NCI-H82 treated with DMSO at 0.1 percent for 48 hours (cell line): ENCODE measurements around the gene BAZ1B.
"Not testable (repeated sequence)": the region's sequence is repeated elsewhere in the genome, so short reads cannot be mapped to it uniquely, and the experiment has no call there.

Experiments used
- DNase-seq: peaks from one replicate; lab custom pipeline; 2025; ENCODE audit not compliant: unreplicated experiment; lab: John Stamatoyannopoulos, UW

BAZ1B gene

GRCh38 chr7:73448609-73449008 lies 73.5 kb downstream of the BAZ1B start:
- no peak for DNase-seq

GRCh38 chr7:73447121-73447733 lies 74.9 kb downstream of the BAZ1B start:
- no peak for DNase-seq

- DNase-seq: no peak
Measured at GRCh38 chr7:73446682-73447081, 75.4 kb downstream of the BAZ1B start.

- DNase-seq: no peak
Measured at GRCh38 chr7:73443548-73444255, 78.4 kb downstream of the BAZ1B start.

- DNase-seq: no peak
Measured at GRCh38 chr7:73442903-73443500, 79.1 kb downstream of the BAZ1B start.

GRCh38 chr7:73442222-73442902 lies 79.7 kb downstream of the BAZ1B start:
- DNase-seq: no peak

- DNase-seq: no peak
Measured at GRCh38 chr7:73439410-73439704, 82.7 kb downstream of the BAZ1B start.

- DNase-seq: no peak
Measured at GRCh38 chr7:73438547-73439409, 83.3 kb downstream of the BAZ1B start.

GRCh38 chr7:73437621-73438416 lies 84.3 kb downstream of the BAZ1B start:
- DNase-seq: no peak

- DNase-seq: peak; percentile 29
Measured at GRCh38 chr7:73437091-73437490, 85.0 kb downstream of the BAZ1B start.

GRCh38 chr7:73436031-73436929 lies 85.8 kb downstream of the BAZ1B start:
- DNase-seq: no peak

- no peak for DNase-seq
Measured at GRCh38 chr7:73435471-73436009, 86.6 kb downstream of the BAZ1B start.

GRCh38 chr7:73434701-73435069 lies 87.4 kb downstream of the BAZ1B start:
- no peak for DNase-seq

- DNase-seq: no peak
Measured at GRCh38 chr7:73433924-73434700, 88.0 kb downstream of the BAZ1B start.

GRCh38 chr7:73432676-73433075 lies 89.4 kb downstream of the BAZ1B start:
- no peak for DNase-seq

- no peak for DNase-seq
Measured at GRCh38 chr7:73431041-73431835, 90.9 kb downstream of the BAZ1B start.

- not testable (repeated sequence) for DNase-seq
Measured at GRCh38 chr7:73430540-73430939, 91.6 kb downstream of the BAZ1B start.
